HCT116 (cell line): ENCODE results near the gene GNG13.

Source experiments
- EZH2 ChIP-seq: fragments of 200-600 bp; sonication (generic); IDR thresholded peaks from 2 replicates; pipeline ENCODE4 v1.6.1; 2017; ENCODE audit warnings: antibody characterized with exemption, mixed run types
- POLR2A ChIP-seq: IDR thresholded peaks from 2 replicates; pipeline ENCODE4 v1.7.0; 2011; ENCODE audit warnings: borderline replicate concordance; ENCODE audit not compliant: insufficient read depth, insufficient read length; ENCODE audit errors: extremely low read depth
- POLR2AphosphoS5 ChIP-seq: IDR thresholded peaks from 2 replicates; pipeline ENCODE4 v1.6.1; 2011; ENCODE audit warnings: mild to moderate bottlenecking, low read depth, low read length, moderate library complexity
- TF ChIP-seq, protein P1 (sequence below), 3 experiments: fragments of 200-600 bp in 1 of 3; sonication (generic) in 1 of 3; IDR thresholded peaks in 2 of 3; conservative IDR thresholded peaks in 1 of 3; 2 replicates each; pipeline ENCODE4 v1.5.1; 2012 to 2017; ENCODE audit warnings: low read depth in 2 of 3, low read length in 2 of 3, antibody characterized with exemption in 1 of 3, borderline replicate concordance in 1 of 3, control low read depth in 1 of 3, mild to moderate bottlenecking in 1 of 3, mixed read lengths in 1 of 3, mixed run types in 1 of 3, moderate library complexity in 1 of 3; ENCODE audit not compliant: insufficient read depth in 1 of 3
- TF ChIP-seq, protein P2 (sequence below): IDR thresholded peaks from 2 replicates; pipeline ENCODE4 v1.6.1; 2012

DNA sequence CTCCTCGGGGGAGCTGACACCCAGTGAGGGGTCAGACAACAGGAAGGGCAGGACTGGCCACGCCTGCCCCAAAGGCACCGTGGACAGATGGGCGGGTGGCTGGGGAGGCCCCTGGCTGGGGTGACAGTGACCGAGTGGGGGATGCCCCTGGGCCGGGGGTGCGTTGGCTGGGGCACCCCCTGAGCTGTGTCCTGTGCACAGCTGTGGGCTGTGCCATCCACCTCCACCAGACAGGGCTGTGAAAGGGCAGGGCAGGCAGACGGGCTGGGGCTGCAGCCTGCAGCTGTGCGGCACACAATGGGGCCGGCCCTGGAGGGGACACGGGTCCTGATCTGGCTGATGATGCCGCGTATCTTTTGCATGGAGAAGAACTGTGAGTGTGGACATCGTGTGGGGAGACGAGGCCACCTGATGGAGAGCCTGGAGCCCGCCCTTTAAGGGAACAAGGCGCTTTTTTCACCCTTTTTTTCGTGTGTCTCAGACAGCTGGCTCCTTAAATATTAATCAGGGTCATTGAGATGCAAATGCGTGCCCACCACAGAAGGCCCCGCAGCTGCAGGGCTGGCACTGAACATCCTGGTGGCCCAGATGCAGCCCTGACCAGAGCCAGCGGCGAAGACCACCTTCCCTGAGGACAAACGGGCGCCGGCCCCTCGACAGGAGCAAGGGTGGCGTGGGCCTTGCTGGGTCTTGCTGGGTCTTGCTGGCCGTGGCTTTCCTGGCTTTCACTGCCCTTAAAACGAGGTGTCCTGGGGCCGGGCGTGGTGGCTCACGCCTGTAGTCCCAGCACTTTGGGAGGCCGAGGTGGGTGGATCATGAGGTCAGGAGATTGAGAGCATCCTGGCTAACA is 42.4 kb upstream of the GNG13 start:
- TF ChIP-seq, protein P1, sequence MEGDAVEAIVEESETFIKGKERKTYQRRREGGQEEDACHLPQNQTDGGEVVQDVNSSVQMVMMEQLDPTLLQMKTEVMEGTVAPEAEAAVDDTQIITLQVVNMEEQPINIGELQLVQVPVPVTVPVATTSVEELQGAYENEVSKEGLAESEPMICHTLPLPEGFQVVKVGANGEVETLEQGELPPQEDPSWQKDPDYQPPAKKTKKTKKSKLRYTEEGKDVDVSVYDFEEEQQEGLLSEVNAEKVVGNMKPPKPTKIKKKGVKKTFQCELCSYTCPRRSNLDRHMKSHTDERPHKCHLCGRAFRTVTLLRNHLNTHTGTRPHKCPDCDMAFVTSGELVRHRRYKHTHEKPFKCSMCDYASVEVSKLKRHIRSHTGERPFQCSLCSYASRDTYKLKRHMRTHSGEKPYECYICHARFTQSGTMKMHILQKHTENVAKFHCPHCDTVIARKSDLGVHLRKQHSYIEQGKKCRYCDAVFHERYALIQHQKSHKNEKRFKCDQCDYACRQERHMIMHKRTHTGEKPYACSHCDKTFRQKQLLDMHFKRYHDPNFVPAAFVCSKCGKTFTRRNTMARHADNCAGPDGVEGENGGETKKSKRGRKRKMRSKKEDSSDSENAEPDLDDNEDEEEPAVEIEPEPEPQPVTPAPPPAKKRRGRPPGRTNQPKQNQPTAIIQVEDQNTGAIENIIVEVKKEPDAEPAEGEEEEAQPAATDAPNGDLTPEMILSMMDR (IDR thresholded peaks at IDR 0.05 in 2 of 3, conservative IDR thresholded peaks at IDR 0.05 in 1 of 3; ENCODE audit: borderline replicate concordance in 1 of 3, insufficient read depth in 1 of 3, low read depth in 2 of 3, low read length in 2 of 3): no peak
- TF ChIP-seq, protein P2, sequence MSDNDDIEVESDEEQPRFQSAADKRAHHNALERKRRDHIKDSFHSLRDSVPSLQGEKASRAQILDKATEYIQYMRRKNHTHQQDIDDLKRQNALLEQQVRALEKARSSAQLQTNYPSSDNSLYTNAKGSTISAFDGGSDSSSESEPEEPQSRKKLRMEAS: no peak
- no peak for TF ChIP-seq POLR2A
- no peak for TF ChIP-seq EZH2
- no peak for TF ChIP-seq POLR2AphosphoS5
